Activated T-cell treated with anti-CD3 and anti-CD28 coated beads, Interleukin-2, amount 50 U/mL, for 24 hours (primary cell): Measurements from ENCODE around the gene CARF.
"Not testable (repeated sequence)": the region's sequence is repeated elsewhere in the genome, so short reads cannot be mapped to it uniquely, and the experiment has no call there.

Experiments
- DNase-seq: peaks from one replicate; pipeline ENCODE4 v3.0.0-alpha.2; 2020
- H3K27ac Mint-ChIP-seq: 2 replicates; pipeline ENCODE4 v1.8.0; 2020; ENCODE audit warnings: mild to moderate bottlenecking, mixed read lengths
- H3K27me3 Mint-ChIP-seq: 2 replicates; pipeline ENCODE4 v1.8.0; 2020; ENCODE audit warnings: mixed read lengths
- H3K36me3 Mint-ChIP-seq: 2 replicates; pipeline ENCODE4 v1.8.0; 2020; ENCODE audit warnings: low read depth, mixed read lengths
- H3K4me1 Mint-ChIP-seq: 2 replicates; pipeline ENCODE4 v1.8.0; 2020; ENCODE audit warnings: low read depth, mixed read lengths
- H3K4me3 Mint-ChIP-seq: 2 replicates; pipeline ENCODE4 v1.8.0; 2020; ENCODE audit warnings: mild to moderate bottlenecking, moderate library complexity, mixed read lengths
- H3K9me3 Mint-ChIP-seq: 2 replicates; pipeline ENCODE4 v1.8.0; 2020; ENCODE audit warnings: mixed read lengths

The CARF gene

GRCh38 chr2:202911512-202912341 lies at the start of gene CARF, which contains the start of gene WDR12:
Gene CARF (plus strand): TSS chr2:202912275. CDS start chr2:202941903, 29,628 bp downstream.
Gene WDR12 (minus strand): TSS chr2:202911673. CDS start chr2:202911476, 197 bp downstream.
- Mint-ChIP-seq H3K4me1 (peaks cover 36% of the 10 kb centered on the region), H3K4me3 (peak within 1 kb of the TSS; percentile 100), H3K36me3 (peaks cover 47% of the 10 kb centered on the region), H3K27me3 (no peaks in the 10 kb centered on the region), H3K9me3 (no peaks in the 10 kb centered on the region), H3K27ac (peak within 1 kb of the TSS; percentile 97)
- peak; percentile 90 for DNase-seq

GRCh38 chr2:202870431-202871299 lies 41.4 kb upstream of the CARF start:
- H3K36me3 Mint-ChIP-seq: peaks cover 5% of the 10 kb centered on the region
- H3K9me3 Mint-ChIP-seq: no peaks in the 10 kb centered on the region
- H3K27me3 Mint-ChIP-seq: no peaks in the 10 kb centered on the region
- peak overlapping the region; percentile 89 for H3K27ac Mint-ChIP-seq
- peak; percentile 76 for DNase-seq
- H3K4me1 Mint-ChIP-seq: peaks cover 11% of the 10 kb centered on the region
- peak overlapping the region; percentile 90 for H3K4me3 Mint-ChIP-seq

DNA sequence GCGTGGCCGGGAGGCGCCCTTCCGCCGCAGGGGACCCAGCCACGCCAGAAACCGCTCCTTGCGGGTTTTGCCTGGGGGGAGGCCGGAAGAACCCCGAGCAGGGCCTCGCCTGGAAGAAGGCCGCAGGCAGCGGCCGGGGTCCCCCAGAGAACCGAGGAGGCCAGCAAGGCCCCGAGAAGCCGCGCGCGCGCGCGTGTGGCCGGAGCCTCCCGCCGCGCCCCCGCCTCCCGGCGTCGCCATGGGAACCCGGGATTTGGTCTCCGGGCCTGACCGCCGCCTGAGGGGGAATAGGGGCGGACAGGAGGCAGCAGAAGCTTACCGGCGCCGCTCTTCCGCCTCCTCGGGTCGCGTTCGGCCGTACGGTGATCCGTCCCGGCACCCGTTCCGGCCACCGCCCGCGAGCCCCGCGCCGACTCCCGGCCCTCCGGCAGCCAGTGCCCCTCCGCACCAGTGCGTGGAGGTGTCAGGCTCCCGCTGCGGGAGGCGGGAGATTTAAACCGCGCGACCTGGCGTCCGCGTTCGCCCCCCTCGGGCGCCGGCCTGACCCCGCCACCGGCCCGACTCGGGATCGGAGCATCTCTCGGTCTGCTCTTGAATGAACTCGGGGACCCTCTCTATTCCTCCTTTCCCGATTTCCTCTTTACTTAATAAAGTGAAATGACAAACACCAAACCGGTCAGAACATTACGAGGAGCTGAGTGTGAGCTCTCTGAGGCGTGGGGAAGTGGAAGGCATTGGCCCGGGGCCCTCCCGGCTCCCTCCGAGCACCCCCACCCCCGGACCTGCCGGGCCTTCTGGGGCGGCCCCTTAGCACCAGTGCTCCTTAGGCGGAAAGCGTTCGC lies 40.6 kb upstream of the CARF start, which contains the start of gene ICA1L:
TSS of gene ICA1L (minus strand) at position 467 of the 842 bp plus-strand sequence. CDS start 42,757 bp downstream, outside the sequence.
- Mint-ChIP-seq H3K4me3 (peak within 1 kb of the TSS; percentile 90), H3K27me3 (no peaks in the 10 kb centered on the region), H3K27ac (peak within 1 kb of the TSS; percentile 89), H3K36me3 (peaks cover 5% of the 10 kb centered on the region), H3K4me1 (peaks cover 11% of the 10 kb centered on the region), H3K9me3 (no peaks in the 10 kb centered on the region)
- DNase-seq: peak; percentile 78

GRCh38 chr2:202877699-202878098 lies 34.4 kb upstream of the CARF start:
- H3K27me3 Mint-ChIP-seq: no peaks in the 10 kb centered on the region
- H3K36me3 Mint-ChIP-seq: peaks cover 41% of the 10 kb centered on the region
- no peak for DNase-seq
- H3K4me1 Mint-ChIP-seq: no peaks in the 10 kb centered on the region
- no peak overlapping the region for H3K27ac Mint-ChIP-seq
- no peak overlapping the region for H3K4me3 Mint-ChIP-seq
- H3K9me3 Mint-ChIP-seq: no peaks in the 10 kb centered on the region

GRCh38 chr2:202881570-202881969 lies 30.5 kb upstream of the CARF start:
- Mint-ChIP-seq H3K4me3 (no peak overlapping the region), H3K9me3 (no peaks in the 10 kb centered on the region), H3K36me3 (peaks cover 79% of the 10 kb centered on the region), H3K27ac (no peak overlapping the region), H3K4me1 (no peaks in the 10 kb centered on the region), H3K27me3 (no peaks in the 10 kb centered on the region)
- DNase-seq: no peak

DNA sequence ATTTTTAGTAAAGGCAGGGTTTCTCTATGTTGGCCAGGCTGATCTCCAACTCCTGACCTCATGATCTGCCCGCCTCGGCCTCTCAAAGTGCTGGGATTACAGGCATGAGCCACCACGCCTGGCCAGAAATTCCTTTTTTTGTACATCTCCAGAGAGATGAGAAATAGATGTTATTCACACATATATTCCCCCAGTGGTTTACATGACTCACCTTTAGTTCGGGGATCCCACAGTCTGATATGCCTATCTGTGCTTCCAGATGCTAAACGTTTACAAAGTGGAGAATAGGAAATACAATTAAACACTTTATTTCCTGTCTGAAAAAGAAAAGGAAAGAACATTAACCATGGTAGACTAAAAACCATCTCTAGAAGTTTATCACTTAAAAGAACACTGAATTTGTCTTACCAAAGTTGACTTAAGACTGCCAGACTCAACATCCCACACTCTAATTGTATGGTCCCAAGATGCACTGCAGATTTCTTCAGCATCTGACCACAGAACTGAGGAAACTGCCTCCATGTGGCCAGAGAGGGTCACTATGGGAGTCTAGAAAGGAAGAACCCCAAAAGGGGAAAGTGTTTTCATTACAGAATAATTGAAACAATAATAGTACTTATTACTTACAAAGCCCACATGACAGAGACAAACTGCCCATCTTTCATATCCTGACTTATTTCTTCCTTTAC lies 27.9 kb upstream of the CARF start:
- H3K27ac Mint-ChIP-seq: no peak overlapping the region

GRCh38 chr2:202885190-202885589 lies 26.9 kb upstream of the CARF start:
- H3K9me3 Mint-ChIP-seq: no peaks in the 10 kb centered on the region
- no peak overlapping the region for H3K4me3 Mint-ChIP-seq
- no peak for DNase-seq
- H3K4me1 Mint-ChIP-seq: no peaks in the 10 kb centered on the region
- H3K27me3 Mint-ChIP-seq: no peaks in the 10 kb centered on the region
- H3K27ac Mint-ChIP-seq: no peak overlapping the region
- H3K36me3 Mint-ChIP-seq: peaks cover 89% of the 10 kb centered on the region

More for the DNA sequence above, 27.9 kb upstream of the CARF start:
- no peak for DNase-seq
- H3K9me3 Mint-ChIP-seq: no peaks in the 10 kb centered on the region
- H3K4me3 Mint-ChIP-seq: no peak overlapping the region
- H3K4me1 Mint-ChIP-seq: no peaks in the 10 kb centered on the region
- H3K27me3 Mint-ChIP-seq: no peaks in the 10 kb centered on the region
- H3K36me3 Mint-ChIP-seq: peaks cover 87% of the 10 kb centered on the region

GRCh38 chr2:202905507-202905906 lies 6.6 kb upstream of the CARF start:
- H3K9me3 Mint-ChIP-seq, DNase-seq, H3K27ac Mint-ChIP-seq, H3K27me3 Mint-ChIP-seq, H3K4me3 Mint-ChIP-seq: not testable (repeated sequence)
- peaks cover 36% of the 10 kb centered on the region for H3K4me1 Mint-ChIP-seq
- peaks cover 90% of the 10 kb centered on the region for H3K36me3 Mint-ChIP-seq

GRCh38 chr2:202908186-202908585 lies 3.9 kb upstream of the CARF start:
- H3K4me1 Mint-ChIP-seq: peaks cover 41% of the 10 kb centered on the region
- peaks cover 79% of the 10 kb centered on the region for H3K36me3 Mint-ChIP-seq
- H3K4me3 Mint-ChIP-seq: peak overlapping the region; percentile 18
- peaks cover 7% of the 10 kb centered on the region for H3K9me3 Mint-ChIP-seq
- peak overlapping the region; percentile 57 for H3K27ac Mint-ChIP-seq
- no peak for DNase-seq
- no peaks in the 10 kb centered on the region for H3K27me3 Mint-ChIP-seq

DNA sequence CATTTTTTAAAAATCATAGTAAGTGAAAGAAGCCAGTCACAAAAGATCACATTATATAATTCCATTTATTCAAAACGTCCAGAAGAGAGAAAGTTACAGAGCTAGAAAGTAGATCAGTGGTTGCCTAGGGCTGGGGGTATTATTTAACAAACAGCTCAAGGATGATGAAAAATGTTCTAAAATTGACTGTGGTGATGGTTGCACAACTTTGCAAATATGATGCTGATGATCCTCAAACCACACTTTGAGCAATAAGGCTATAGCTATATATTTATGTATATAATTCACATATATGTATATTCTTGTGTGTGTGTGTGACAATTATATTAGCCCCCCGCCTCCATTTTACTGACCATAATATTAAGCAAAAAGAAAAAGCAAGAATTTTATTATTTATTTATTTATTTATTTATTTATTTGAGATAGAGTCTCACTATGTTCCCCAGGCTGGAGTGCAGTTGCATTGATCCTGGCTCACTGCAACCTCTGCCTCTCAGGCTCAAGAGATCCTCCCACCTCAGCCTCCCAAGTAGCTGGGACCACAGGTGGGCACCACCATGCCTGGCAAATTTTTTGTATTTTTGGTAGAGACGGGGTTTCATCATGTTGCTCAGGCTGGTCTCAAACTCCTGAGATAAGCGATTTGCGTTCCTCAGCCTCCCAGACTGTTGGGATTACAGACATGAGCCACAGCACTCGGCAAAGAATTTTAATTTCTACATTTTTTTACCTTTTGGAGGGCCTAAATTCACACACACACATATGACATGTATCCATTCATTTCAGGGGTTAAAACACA lies 2.5 kb upstream of the CARF start:
- H3K27ac Mint-ChIP-seq: peak overlapping the region; percentile 55
- H3K4me1 Mint-ChIP-seq: peaks cover 39% of the 10 kb centered on the region
- DNase-seq: no peak
- H3K9me3 Mint-ChIP-seq: peaks cover 3% of the 10 kb centered on the region
- H3K27me3 Mint-ChIP-seq: no peaks in the 10 kb centered on the region
- H3K36me3 Mint-ChIP-seq: peaks cover 68% of the 10 kb centered on the region
- peak overlapping the region; percentile 100 for H3K4me3 Mint-ChIP-seq

DNA sequence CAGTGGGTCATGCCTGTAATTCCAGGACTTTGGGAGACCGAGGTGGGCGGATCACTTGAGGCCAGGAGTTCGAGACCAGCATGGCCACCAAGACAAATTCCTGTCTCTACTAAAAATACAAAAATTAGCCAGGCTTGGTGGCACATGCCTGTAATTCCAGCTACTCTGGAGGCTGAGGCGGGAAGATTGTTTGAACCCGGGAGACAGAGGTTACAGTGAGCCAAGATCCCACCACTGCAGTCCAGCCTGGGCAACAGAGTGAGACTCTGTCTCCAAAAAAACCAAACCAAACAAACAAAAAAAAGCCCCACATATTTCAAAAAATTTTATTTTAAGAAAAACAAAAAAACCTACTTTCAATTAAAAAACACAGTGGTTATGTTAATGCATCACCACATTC lies 1.8 kb upstream of the CARF start:
- peaks cover 61% of the 10 kb centered on the region for H3K36me3 Mint-ChIP-seq
- not testable (repeated sequence) for H3K27me3 Mint-ChIP-seq, DNase-seq, H3K9me3 Mint-ChIP-seq
- H3K27ac Mint-ChIP-seq: peak overlapping the region; percentile 55
- peak overlapping the region; percentile 100 for H3K4me3 Mint-ChIP-seq
- peaks cover 36% of the 10 kb centered on the region for H3K4me1 Mint-ChIP-seq

GRCh38 chr2:202910698-202911097 lies 1.4 kb upstream of the CARF start:
- H3K9me3 Mint-ChIP-seq: no peaks in the 10 kb centered on the region
- no peaks in the 10 kb centered on the region for H3K27me3 Mint-ChIP-seq
- H3K36me3 Mint-ChIP-seq: peaks cover 57% of the 10 kb centered on the region
- no peak for DNase-seq
- peaks cover 36% of the 10 kb centered on the region for H3K4me1 Mint-ChIP-seq
- H3K4me3 Mint-ChIP-seq: peak overlapping the region; percentile 100
- peak overlapping the region; percentile 52 for H3K27ac Mint-ChIP-seq

DNA sequence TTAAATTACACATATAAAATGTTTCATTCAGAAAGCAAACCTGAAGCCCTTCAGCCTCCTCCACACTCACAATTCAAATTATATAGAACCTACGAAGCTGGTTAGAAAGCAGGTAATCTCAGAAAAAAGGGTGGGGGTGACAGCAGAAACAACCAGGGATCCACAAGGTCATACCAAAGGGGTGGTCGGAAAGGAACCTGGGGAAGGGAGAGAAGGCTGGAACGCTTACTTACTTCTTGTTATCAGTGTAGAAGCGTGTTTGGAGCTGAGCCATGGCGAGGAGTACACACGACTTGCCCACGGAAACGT lies 918 bp upstream of the CARF start:
- peaks cover 52% of the 10 kb centered on the region for H3K36me3 Mint-ChIP-seq
- H3K27me3 Mint-ChIP-seq: no peaks in the 10 kb centered on the region
- H3K4me3 Mint-ChIP-seq: peak overlapping the region; percentile 100
- peaks cover 36% of the 10 kb centered on the region for H3K4me1 Mint-ChIP-seq
- H3K9me3 Mint-ChIP-seq: no peaks in the 10 kb centered on the region
- no peak for DNase-seq
- peak overlapping the region; percentile 97 for H3K27ac Mint-ChIP-seq
